DND-41 (cell line): ENCODE data around the gene SF3A1.

Source experiments
- ATAC-seq: fragments of 200-7000 bp; cut with Tn5 transposase; 3 replicates; pipeline ENCODE4 v1.9.1; 2021; ENCODE audit warnings: low read depth; ENCODE audit not compliant: insufficient read depth
- DNase-seq: peaks from one replicate; pipeline ENCODE4 v3.0.0-alpha.2; 2020
- H2AFZ ChIP-seq: 2 replicates; pipeline ENCODE4 v1.6.0; 2012; ENCODE audit warnings: low read depth, low read length
- H3K27ac ChIP-seq: 2 replicates; pipeline ENCODE4 v1.5.1; 2012; ENCODE audit warnings: low read length, inconsistent platforms
- H3K27me3 ChIP-seq: fragments of 200-600 bp; sonication (generic); 2 replicates; pipeline ENCODE4 v1.6.0; 2012; ENCODE audit warnings: low read length, mild to moderate bottlenecking, inconsistent platforms; ENCODE audit not compliant: insufficient read depth, poor library complexity
- H3K36me3 ChIP-seq: 2 replicates; pipeline ENCODE4 v1.5.1; 2012; ENCODE audit warnings: low read length, inconsistent platforms; ENCODE audit not compliant: insufficient read depth
- H3K4me1 ChIP-seq: 2 replicates; pipeline ENCODE4 v1.5.1; 2012; ENCODE audit warnings: mild to moderate bottlenecking, low read length; ENCODE audit not compliant: insufficient read depth
- H3K4me2 ChIP-seq: 2 replicates; pipeline ENCODE4 v1.6.0; 2012; ENCODE audit warnings: mild to moderate bottlenecking, moderate library complexity, low read length, inconsistent platforms; ENCODE audit not compliant: insufficient read depth
- H3K4me3 ChIP-seq, 2 experiments: fragments of 200-600 bp in 1 of 2; shearing (Covaris generic) in 1 of 2; 2 replicates each; pipeline ENCODE4 v1.5.1; 2012 to 2016; ENCODE audit warnings: inconsistent platforms in 2 of 2, low read length in 2 of 2, mild to moderate bottlenecking in 2 of 2, low read depth in 1 of 2, moderate library complexity in 1 of 2
- H3K79me2 ChIP-seq: 2 replicates; pipeline ENCODE4 v1.6.0; 2012; ENCODE audit warnings: low read length, inconsistent platforms; ENCODE audit not compliant: insufficient read depth
- H3K9ac ChIP-seq: 2 replicates; pipeline ENCODE4 v1.6.0; 2012; ENCODE audit warnings: low read depth, mild to moderate bottlenecking, inconsistent platforms, low read length, moderate library complexity
- H3K9me3 ChIP-seq: 2 replicates; pipeline ENCODE4 v1.5.1; 2012; ENCODE audit warnings: low read length, moderate library complexity, mild to moderate bottlenecking, inconsistent platforms; ENCODE audit not compliant: insufficient read depth, severe bottlenecking
- H4K20me1 ChIP-seq: 2 replicates; pipeline ENCODE4 v1.6.0; 2012; ENCODE audit warnings: low read length; ENCODE audit not compliant: insufficient read depth
- EZH2 ChIP-seq: IDR thresholded peaks from 3 replicates; pipeline ENCODE4 v1.6.1; 2012; ENCODE audit warnings: borderline replicate concordance, low read depth, mild to moderate bottlenecking, moderate library complexity, low read length, inconsistent platforms; ENCODE audit not compliant: severe bottlenecking
- TF ChIP-seq, protein P1 (sequence below): IDR thresholded peaks from 2 replicates; pipeline ENCODE4 v1.5.1; 2012; ENCODE audit warnings: borderline replicate concordance, low read length, moderate library complexity, mild to moderate bottlenecking; ENCODE audit not compliant: poor library complexity, severe bottlenecking; ENCODE audit errors: extremely low read depth

Gene SF3A1

DNA sequence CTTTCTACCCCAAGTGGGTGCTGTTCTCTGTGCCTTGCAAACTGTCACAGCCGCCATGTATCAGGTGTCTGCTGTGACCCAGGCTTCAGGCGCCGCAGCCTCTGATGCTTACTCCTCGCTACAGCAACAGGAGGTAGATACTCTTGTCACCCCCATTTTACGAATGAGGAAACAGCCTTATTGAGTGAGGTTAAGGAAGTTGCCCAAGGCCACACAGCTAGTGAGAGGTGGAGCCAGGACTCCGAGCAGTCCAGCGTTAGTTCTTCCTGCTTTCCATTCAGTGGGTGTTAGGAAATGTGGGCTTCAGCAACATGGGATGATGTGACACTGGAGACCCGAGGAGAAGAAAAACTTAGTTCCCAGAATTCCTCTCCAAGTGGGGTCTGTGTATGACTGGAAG, 16.2 kb upstream of the SF3A1 start:
- Histone ChIP-seq H3K9ac (no peak overlapping the region), H3K79me2 (no peaks in the 10 kb centered on the region), H3K4me3 (no peak overlapping the region), H4K20me1 (peaks cover 6% of the 10 kb centered on the region), H3K27me3 (no peaks in the 10 kb centered on the region), H3K36me3 (peaks cover 14% of the 10 kb centered on the region), H2AFZ (no peak overlapping the region), H3K4me2 (no peak overlapping the region), H3K9me3 (no peaks in the 10 kb centered on the region), H3K4me1 (no peaks in the 10 kb centered on the region), H3K27ac (no peak overlapping the region)
- ATAC-seq (no peak), DNase-seq (no peak)
- no peak for TF ChIP-seq EZH2
- TF ChIP-seq, protein P1, sequence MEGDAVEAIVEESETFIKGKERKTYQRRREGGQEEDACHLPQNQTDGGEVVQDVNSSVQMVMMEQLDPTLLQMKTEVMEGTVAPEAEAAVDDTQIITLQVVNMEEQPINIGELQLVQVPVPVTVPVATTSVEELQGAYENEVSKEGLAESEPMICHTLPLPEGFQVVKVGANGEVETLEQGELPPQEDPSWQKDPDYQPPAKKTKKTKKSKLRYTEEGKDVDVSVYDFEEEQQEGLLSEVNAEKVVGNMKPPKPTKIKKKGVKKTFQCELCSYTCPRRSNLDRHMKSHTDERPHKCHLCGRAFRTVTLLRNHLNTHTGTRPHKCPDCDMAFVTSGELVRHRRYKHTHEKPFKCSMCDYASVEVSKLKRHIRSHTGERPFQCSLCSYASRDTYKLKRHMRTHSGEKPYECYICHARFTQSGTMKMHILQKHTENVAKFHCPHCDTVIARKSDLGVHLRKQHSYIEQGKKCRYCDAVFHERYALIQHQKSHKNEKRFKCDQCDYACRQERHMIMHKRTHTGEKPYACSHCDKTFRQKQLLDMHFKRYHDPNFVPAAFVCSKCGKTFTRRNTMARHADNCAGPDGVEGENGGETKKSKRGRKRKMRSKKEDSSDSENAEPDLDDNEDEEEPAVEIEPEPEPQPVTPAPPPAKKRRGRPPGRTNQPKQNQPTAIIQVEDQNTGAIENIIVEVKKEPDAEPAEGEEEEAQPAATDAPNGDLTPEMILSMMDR = no peak

DNA sequence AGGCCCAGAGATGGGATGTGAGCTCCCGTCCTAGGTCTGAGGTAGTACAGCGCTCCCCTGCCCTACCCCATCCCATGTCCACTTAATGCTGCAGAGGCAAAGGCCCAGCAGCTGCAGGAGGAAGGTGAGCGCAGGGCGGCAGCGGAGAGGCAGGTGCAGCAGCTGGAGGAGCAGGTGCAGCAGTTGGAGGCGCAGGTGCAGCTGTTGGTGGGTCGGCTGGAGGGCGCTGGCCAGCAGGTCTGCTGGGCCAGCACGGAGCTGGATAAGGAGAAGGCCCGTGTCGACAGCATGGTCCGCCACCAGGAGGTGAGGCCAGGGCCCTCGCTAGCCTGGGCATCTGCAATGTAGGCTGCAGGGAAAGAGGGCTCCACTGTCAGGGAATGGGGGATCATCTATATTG, 15.3 kb upstream of the SF3A1 start:
- no peaks in the 10 kb centered on the region for H3K4me1 ChIP-seq
- no peak overlapping the region for H3K4me3 ChIP-seq
- no peak overlapping the region for H3K27ac ChIP-seq
- no peak for DNase-seq
- peaks cover 6% of the 10 kb centered on the region for H4K20me1 ChIP-seq
- ATAC-seq = no peak
- TF ChIP-seq, protein P1 = no peak
- TF ChIP-seq EZH2 = no peak
- no peak overlapping the region for H3K4me2 ChIP-seq
- H3K9ac ChIP-seq = no peak overlapping the region
- H3K27me3 ChIP-seq = no peaks in the 10 kb centered on the region
- H3K36me3 ChIP-seq = peaks cover 5% of the 10 kb centered on the region; the same call in 1 of the 2 replicates
- no peaks in the 10 kb centered on the region for H3K79me2 ChIP-seq
- no peak overlapping the region for H2AFZ ChIP-seq
- H3K9me3 ChIP-seq = no peaks in the 10 kb centered on the region

DNA sequence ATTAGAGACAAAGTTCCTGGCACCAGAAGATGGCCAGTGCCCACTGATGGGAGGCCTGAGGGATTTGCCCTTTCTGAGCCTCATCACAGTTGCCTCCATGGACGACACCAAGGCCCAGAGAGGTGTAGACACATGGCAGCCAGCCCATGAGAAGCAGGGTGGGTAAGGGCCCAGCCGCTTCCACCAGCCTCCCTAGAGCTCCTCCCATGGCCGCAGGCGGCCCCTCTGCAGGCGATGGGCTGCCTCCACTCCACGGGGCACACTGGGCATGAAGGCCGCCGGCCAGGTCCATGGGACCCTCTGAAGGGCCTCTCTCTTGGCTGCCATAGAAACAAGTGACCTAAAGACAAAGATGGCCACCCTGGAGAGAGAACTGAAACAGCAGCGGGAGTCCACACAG, 14.6 kb upstream of the SF3A1 start:
- no peak for DNase-seq
- H3K4me1 ChIP-seq = no peaks in the 10 kb centered on the region
- no peaks in the 10 kb centered on the region for H3K9me3 ChIP-seq
- no peak overlapping the region for H2AFZ ChIP-seq
- no peak overlapping the region for H3K4me3 ChIP-seq
- no peaks in the 10 kb centered on the region for H3K36me3 ChIP-seq
- H3K4me2 ChIP-seq = no peak overlapping the region
- no peak overlapping the region for H3K9ac ChIP-seq
- peaks cover 6% of the 10 kb centered on the region for H4K20me1 ChIP-seq
- H3K27me3 ChIP-seq = no peaks in the 10 kb centered on the region
- ATAC-seq = no peak
- TF ChIP-seq, protein P1 = no peak
- TF ChIP-seq EZH2 = no peak
- H3K79me2 ChIP-seq = no peaks in the 10 kb centered on the region
- H3K27ac ChIP-seq = no peak overlapping the region
